Right hindlimb (tissue), 1 donor: Measurements from ENCODE around the gene RNF19B.

Source experiments
- DNase-seq: peaks from one replicate; pipeline ENCODE4 v3.0.0-alpha.2; 2018

RNF19B gene

GRCh38 chr1:32899586-32900296, 64.9 kb downstream of the RNF19B start:
- DNase-seq: no peak

- no peak for DNase-seq
Observed at GRCh38 chr1:32898958-32899357, 65.7 kb downstream of the RNF19B start.

- no peak for DNase-seq
Observed at GRCh38 chr1:32898056-32898455, 66.6 kb downstream of the RNF19B start.

GRCh38 chr1:32897082-32898049, 67.2 kb downstream of the RNF19B start:
- DNase-seq: no peak

- no peak for DNase-seq
Observed at GRCh38 chr1:32896451-32896850, 68.2 kb downstream of the RNF19B start.

- DNase-seq: no peak
Observed at GRCh38 chr1:32895325-32896215, 69.0 kb downstream of the RNF19B start.

- DNase-seq: no peak
Observed at GRCh38 chr1:32894681-32895080, 69.9 kb downstream of the RNF19B start.

- DNase-seq: peak; percentile 52
Observed at GRCh38 chr1:32894019-32894600, 70.5 kb downstream of the RNF19B start.

GRCh38 chr1:32893198-32894018, 71.2 kb downstream of the RNF19B start:
- DNase-seq: peak; percentile 82

- DNase-seq: peak; percentile 52
Observed at GRCh38 chr1:32892368-32893197, 72.0 kb downstream of the RNF19B start.

- DNase-seq: no peak
Observed at GRCh38 chr1:32891630-32892029, 73.0 kb downstream of the RNF19B start.

GRCh38 chr1:32891241-32891570, 73.4 kb downstream of the RNF19B start:
- DNase-seq: no peak

- DNase-seq: no peak
Observed at GRCh38 chr1:32890516-32891240, 73.9 kb downstream of the RNF19B start.

GRCh38 chr1:32889731-32890278, 74.8 kb downstream of the RNF19B start:
- no peak for DNase-seq

- no peak for DNase-seq
Observed at GRCh38 chr1:32888677-32889420, 75.8 kb downstream of the RNF19B start.

- no peak for DNase-seq
Observed at GRCh38 chr1:32888134-32888533, 76.5 kb downstream of the RNF19B start.

- DNase-seq: no peak
Observed at GRCh38 chr1:32887623-32888022, 77.0 kb downstream of the RNF19B start.

- no peak for DNase-seq
Observed at GRCh38 chr1:32886828-32887414, 77.7 kb downstream of the RNF19B start.
